OCI-LY1 (cell line): ENCODE data around the gene DHRS7B.

ENCODE experiments used
- H2AFZ ChIP-seq: fragments of 200-600 bp; sonication (generic), shearing (Covaris generic); 2 replicates; pipeline ENCODE4 v1.6.0; 2014; ENCODE audit warnings: antibody characterized with exemption, mild to moderate bottlenecking, low read length
- H3F3A ChIP-seq: fragments of 200-600 bp; sonication (generic), shearing (Covaris generic); 2 replicates; pipeline ENCODE4 v1.6.0; 2014; ENCODE audit warnings: mild to moderate bottlenecking, antibody characterized with exemption, low read length, moderate library complexity; ENCODE audit not compliant: insufficient read depth
- H3K27ac ChIP-seq: fragments of 200-600 bp; sonication (generic); 2 replicates; pipeline ENCODE4 v1.5.1; 2014; ENCODE audit warnings: low read length, mixed run types, mild to moderate bottlenecking, low read depth; ENCODE audit not compliant: poor library complexity, severe bottlenecking
- H3K27me3 ChIP-seq: fragments of 200-600 bp; sonication (generic); 2 replicates; pipeline ENCODE4 v1.6.0; 2014; ENCODE audit warnings: antibody characterized with exemption, mild to moderate bottlenecking, low read length, moderate library complexity; ENCODE audit not compliant: insufficient read depth
- H3K36me3 ChIP-seq: fragments of 200-600 bp; sonication (generic); 2 replicates; pipeline ENCODE4 v1.6.1; 2014; ENCODE audit warnings: mild to moderate bottlenecking, antibody characterized with exemption, low read length, moderate library complexity, mixed read lengths; ENCODE audit not compliant: insufficient read depth
- H3K4me1 ChIP-seq: fragments of 200-600 bp; sonication (generic); 2 replicates; pipeline ENCODE4 v1.5.1; 2014; ENCODE audit warnings: mild to moderate bottlenecking, low read length, moderate library complexity; ENCODE audit not compliant: insufficient read depth, severe bottlenecking
- H3K4me2 ChIP-seq: fragments of 200-600 bp; sonication (generic), shearing (Covaris generic); 2 replicates; pipeline ENCODE4 v1.6.1; 2014; ENCODE audit warnings: low read length
- H3K4me3 ChIP-seq: fragments of 200-600 bp; sonication (generic); 2 replicates; pipeline ENCODE4 v1.5.1; 2014; ENCODE audit warnings: low read length, low read depth, mild to moderate bottlenecking, mixed read lengths; ENCODE audit not compliant: poor library complexity, severe bottlenecking
- H3K79me2 ChIP-seq: fragments of 200-600 bp; shearing (Covaris generic); 2 replicates; pipeline ENCODE4 v1.6.1; 2016; ENCODE audit warnings: mixed run types, low read length, mixed read lengths; ENCODE audit not compliant: insufficient read depth
- H3K9ac ChIP-seq: fragments of 200-600 bp; sonication (generic), shearing (Covaris generic); 2 replicates; pipeline ENCODE4 v1.6.1; 2014; ENCODE audit warnings: mild to moderate bottlenecking, low read length, mixed read lengths
- H3K9me2 ChIP-seq: fragments of 200-600 bp; sonication (generic), shearing (Covaris generic); 2 replicates; pipeline ENCODE4 v1.6.1; 2014; ENCODE audit warnings: low read depth, mild to moderate bottlenecking, low read length, mixed read lengths
- H3K9me3 ChIP-seq: fragments of 200-600 bp; shearing (Covaris generic); 2 replicates; pipeline ENCODE4 v1.6.1; 2014; ENCODE audit warnings: low read length, mixed read lengths
- H4K20me1 ChIP-seq: fragments of 200-600 bp; sonication (generic), shearing (Covaris generic); 2 replicates; pipeline ENCODE4 v1.6.0; 2016; ENCODE audit warnings: mild to moderate bottlenecking, low read length; ENCODE audit not compliant: insufficient read depth
- EZH2 ChIP-seq: fragments of 200-600 bp; sonication (generic), shearing (Covaris generic); IDR thresholded peaks from 2 replicates; pipeline ENCODE4 v1.8.0; 2017; ENCODE audit warnings: borderline replicate concordance, mixed run types, mild to moderate bottlenecking, antibody characterized with exemption, low read length, moderate library complexity, mixed read lengths
- TF ChIP-seq, protein P1 (sequence below): fragments of 200-600 bp; sonication (generic), shearing (Covaris generic); IDR thresholded peaks from 2 replicates; pipeline ENCODE4 v1.5.1; 2017; ENCODE audit warnings: mild to moderate bottlenecking, antibody characterized with exemption, low read length, moderate library complexity, mixed read lengths

The DHRS7B gene

GRCh38 chr17:21098934-21099689 lies 27.7 kb upstream of the DHRS7B start:
- Histone ChIP-seq H3K4me2 (peak overlapping the region; percentile 88), H3K27me3 (no peaks in the 10 kb centered on the region), H3K4me1 (peaks cover 14% of the 10 kb centered on the region), H3F3A (no peaks in the 10 kb centered on the region), H4K20me1 (no peaks in the 10 kb centered on the region), H3K27ac (peak overlapping the region; percentile 70), H3K4me3 (peak overlapping the region; percentile 73), H3K9ac (peak overlapping the region; percentile 75), H3K9me3 (no peaks in the 10 kb centered on the region), H3K79me2 (no peaks in the 10 kb centered on the region), H3K36me3 (no peaks in the 10 kb centered on the region), H3K9me2 (no peaks in the 10 kb centered on the region), H2AFZ (peak overlapping the region; percentile 93)
- TF ChIP-seq EZH2 = no peak
- TF ChIP-seq, protein P1, sequence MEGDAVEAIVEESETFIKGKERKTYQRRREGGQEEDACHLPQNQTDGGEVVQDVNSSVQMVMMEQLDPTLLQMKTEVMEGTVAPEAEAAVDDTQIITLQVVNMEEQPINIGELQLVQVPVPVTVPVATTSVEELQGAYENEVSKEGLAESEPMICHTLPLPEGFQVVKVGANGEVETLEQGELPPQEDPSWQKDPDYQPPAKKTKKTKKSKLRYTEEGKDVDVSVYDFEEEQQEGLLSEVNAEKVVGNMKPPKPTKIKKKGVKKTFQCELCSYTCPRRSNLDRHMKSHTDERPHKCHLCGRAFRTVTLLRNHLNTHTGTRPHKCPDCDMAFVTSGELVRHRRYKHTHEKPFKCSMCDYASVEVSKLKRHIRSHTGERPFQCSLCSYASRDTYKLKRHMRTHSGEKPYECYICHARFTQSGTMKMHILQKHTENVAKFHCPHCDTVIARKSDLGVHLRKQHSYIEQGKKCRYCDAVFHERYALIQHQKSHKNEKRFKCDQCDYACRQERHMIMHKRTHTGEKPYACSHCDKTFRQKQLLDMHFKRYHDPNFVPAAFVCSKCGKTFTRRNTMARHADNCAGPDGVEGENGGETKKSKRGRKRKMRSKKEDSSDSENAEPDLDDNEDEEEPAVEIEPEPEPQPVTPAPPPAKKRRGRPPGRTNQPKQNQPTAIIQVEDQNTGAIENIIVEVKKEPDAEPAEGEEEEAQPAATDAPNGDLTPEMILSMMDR = no peak

DNA sequence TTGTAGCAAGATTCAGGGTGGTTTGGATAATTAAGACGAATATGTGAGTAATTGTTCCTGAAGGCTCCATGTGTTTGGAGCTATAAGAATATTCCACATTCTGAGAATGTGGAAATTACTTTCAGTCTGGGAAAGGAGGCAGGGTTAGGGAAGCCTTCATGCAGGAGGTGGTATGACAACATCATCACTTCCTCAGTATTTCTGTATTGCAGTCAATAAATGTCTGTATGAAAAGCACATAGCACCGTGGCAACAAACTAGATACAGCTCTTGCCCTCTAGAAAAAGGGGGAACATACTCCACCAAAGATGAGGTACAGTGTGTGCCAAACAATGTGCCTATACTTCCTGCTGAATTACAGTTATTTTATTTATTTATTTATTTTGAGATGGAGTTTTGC lies 26.1 kb upstream of the DHRS7B start:
- Histone ChIP-seq H3K36me3 (no peaks in the 10 kb centered on the region), H3K79me2 (no peaks in the 10 kb centered on the region), H2AFZ (no peak overlapping the region), H3K9ac (no peak overlapping the region), H4K20me1 (no peaks in the 10 kb centered on the region), H3K27ac (no peak overlapping the region), H3K4me3 (no peak overlapping the region), H3K4me2 (no peak overlapping the region), H3K9me3 (no peaks in the 10 kb centered on the region), H3K27me3 (no peaks in the 10 kb centered on the region), H3K4me1 (peaks cover 16% of the 10 kb centered on the region), H3K9me2 (no peaks in the 10 kb centered on the region), H3F3A (no peaks in the 10 kb centered on the region)
- TF ChIP-seq, protein P1 = no peak
- TF ChIP-seq EZH2 = no peak

DNA sequence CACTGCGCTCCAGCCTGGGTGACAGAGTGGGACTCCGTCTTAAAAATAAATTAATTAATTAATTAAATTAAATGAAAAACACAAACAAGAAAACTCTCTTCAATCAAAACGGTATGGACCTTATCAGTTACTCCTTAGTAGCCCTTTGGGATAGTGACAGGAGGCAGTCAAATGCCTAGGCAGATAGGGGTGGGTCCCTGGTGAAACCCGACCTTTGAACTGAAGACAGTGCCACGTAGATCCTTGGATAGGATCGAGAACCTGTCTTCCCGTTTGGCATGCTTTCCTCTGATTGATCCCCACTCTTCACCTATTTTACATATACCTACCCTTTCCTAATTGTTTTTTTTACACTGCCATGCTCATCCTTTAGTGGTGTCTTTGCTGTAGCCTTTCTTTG lies 22.2 kb upstream of the DHRS7B start:
- TF ChIP-seq, protein P1 = no peak
- no peak for TF ChIP-seq EZH2
- H3K4me1 ChIP-seq = peaks cover 16% of the 10 kb centered on the region
- H3K79me2 ChIP-seq = no peaks in the 10 kb centered on the region
- H3K9ac ChIP-seq = no peak overlapping the region
- H2AFZ ChIP-seq = no peak overlapping the region
- no peaks in the 10 kb centered on the region for H3K9me3 ChIP-seq
- H3K4me3 ChIP-seq = no peak overlapping the region
- no peak overlapping the region for H3K4me2 ChIP-seq
- H3K27me3 ChIP-seq = no peaks in the 10 kb centered on the region
- no peaks in the 10 kb centered on the region for H3K36me3 ChIP-seq
- H3K27ac ChIP-seq = no peak overlapping the region
- no peaks in the 10 kb centered on the region for H3K9me2 ChIP-seq
- H3F3A ChIP-seq = no peaks in the 10 kb centered on the region
- no peaks in the 10 kb centered on the region for H4K20me1 ChIP-seq
